ENCODE results near the gene HTR6.

HTR6 gene

DNA sequence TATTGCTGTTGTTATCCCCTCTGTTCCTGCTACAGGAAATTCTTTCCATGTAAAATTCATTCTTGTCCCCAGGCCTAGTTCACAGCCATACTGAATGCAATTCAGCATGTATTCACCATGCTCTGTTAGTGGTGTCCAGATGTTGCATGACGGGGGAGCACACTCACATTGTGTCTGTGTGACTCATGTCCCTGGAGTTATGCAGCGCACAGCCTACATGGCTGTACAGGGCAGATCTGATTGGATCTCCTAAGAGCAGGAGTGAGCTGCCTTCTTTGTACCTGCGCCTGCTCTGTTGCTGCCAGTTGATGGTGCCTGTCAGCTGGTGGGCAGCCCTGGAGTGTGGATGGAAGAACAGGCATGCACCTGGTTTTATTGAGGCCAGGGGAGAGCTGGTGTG, 17.6 kb downstream of the HTR6 start:
- Histone ChIP-seq H3K27me3 (ENCODE audit: control insufficient read depth, insufficient read depth, low read length) (no peaks in the 10 kb centered on the region), H3K79me2 (no peaks in the 10 kb centered on the region), H3K36me3 (ENCODE audit: control insufficient read depth, insufficient read depth, low read length) (no peaks in the 10 kb centered on the region), H3K9me3 (ENCODE audit: control insufficient read depth, low read length) (no peaks in the 10 kb centered on the region), H3K9ac (no peak overlapping the region), H2AFZ (no peak overlapping the region), H3K4me2 (ENCODE audit: low read length) (no peak overlapping the region), H3K4me1 (no peaks in the 10 kb centered on the region), H3K4me3 (ENCODE audit: low read depth, low read length) (no peak overlapping the region), H3K27ac (no peak overlapping the region)
- TF ChIP-seq, protein P1, sequence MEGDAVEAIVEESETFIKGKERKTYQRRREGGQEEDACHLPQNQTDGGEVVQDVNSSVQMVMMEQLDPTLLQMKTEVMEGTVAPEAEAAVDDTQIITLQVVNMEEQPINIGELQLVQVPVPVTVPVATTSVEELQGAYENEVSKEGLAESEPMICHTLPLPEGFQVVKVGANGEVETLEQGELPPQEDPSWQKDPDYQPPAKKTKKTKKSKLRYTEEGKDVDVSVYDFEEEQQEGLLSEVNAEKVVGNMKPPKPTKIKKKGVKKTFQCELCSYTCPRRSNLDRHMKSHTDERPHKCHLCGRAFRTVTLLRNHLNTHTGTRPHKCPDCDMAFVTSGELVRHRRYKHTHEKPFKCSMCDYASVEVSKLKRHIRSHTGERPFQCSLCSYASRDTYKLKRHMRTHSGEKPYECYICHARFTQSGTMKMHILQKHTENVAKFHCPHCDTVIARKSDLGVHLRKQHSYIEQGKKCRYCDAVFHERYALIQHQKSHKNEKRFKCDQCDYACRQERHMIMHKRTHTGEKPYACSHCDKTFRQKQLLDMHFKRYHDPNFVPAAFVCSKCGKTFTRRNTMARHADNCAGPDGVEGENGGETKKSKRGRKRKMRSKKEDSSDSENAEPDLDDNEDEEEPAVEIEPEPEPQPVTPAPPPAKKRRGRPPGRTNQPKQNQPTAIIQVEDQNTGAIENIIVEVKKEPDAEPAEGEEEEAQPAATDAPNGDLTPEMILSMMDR (IDR thresholded peaks at IDR 0.05): no peak

DNA sequence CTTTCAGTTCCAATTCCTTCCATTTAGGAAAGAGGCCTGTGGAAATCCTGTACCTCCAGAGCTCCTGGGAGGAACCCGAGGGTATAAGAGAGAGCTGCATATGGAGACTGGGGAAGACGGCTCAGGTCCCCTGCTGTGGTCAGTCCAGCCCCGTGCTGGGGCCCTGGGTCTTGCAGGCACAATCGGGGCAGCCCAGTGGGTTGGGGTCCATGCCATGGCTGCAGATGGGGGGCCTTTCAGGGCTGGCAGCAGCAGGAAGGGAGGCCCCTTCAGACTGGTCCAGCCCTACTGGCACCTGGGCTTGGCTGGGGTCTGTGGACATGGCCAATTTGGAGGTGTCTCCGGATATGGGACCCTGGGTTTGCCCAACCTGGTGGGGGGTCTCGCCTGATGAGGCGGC, 18.2 kb downstream of the HTR6 start:
- H3K4me2 ChIP-seq (ENCODE audit: low read length): no peak overlapping the region
- peaks cover 3% of the 10 kb centered on the region for H3K36me3 ChIP-seq (ENCODE audit: control insufficient read depth, insufficient read depth, low read length)
- no peaks in the 10 kb centered on the region for H3K27me3 ChIP-seq (ENCODE audit: control insufficient read depth, insufficient read depth, low read length)
- no peak overlapping the region for H3K9ac ChIP-seq
- TF ChIP-seq, protein P1 (IDR thresholded peaks at IDR 0.05): no peak
- no peak overlapping the region for H3K27ac ChIP-seq
- H3K79me2 ChIP-seq: no peaks in the 10 kb centered on the region
- H2AFZ ChIP-seq: no peak overlapping the region
- H3K4me3 ChIP-seq (ENCODE audit: low read depth, low read length): no peak overlapping the region
- H3K4me1 ChIP-seq: no peaks in the 10 kb centered on the region
- H3K9me3 ChIP-seq (ENCODE audit: control insufficient read depth, low read length): no peaks in the 10 kb centered on the region

DNA sequence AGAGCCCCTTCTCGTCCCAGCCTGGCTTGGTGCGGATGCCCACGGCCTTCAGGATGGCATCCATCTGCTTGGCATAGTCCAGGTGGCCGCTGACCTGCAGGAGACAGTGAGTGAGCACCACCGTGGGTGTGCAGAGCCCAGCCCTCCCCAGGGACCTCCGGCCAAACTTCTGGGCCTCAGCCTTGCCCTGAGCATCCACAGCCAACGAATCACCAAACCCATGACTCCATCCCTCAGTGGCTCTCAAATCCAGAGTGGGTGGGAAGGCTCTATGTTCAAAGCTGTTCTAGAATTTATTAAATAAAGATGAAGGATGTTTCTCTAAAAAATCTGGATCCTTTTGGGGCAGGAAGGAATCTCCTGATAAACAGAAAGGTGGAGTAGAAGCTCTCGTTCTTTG, 18.7 kb downstream of the HTR6 start:
- no peak overlapping the region for H3K27ac ChIP-seq
- no peaks in the 10 kb centered on the region for H3K27me3 ChIP-seq (ENCODE audit: control insufficient read depth, insufficient read depth, low read length)
- H3K4me2 ChIP-seq (ENCODE audit: low read length): no peak overlapping the region
- no peak overlapping the region for H3K4me3 ChIP-seq (ENCODE audit: low read depth, low read length)
- no peaks in the 10 kb centered on the region for H3K9me3 ChIP-seq (ENCODE audit: control insufficient read depth, low read length)
- no peak overlapping the region for H3K9ac ChIP-seq
- no peaks in the 10 kb centered on the region for H3K4me1 ChIP-seq
- H3K79me2 ChIP-seq: no peaks in the 10 kb centered on the region
- H2AFZ ChIP-seq: no peak overlapping the region
- H3K36me3 ChIP-seq (ENCODE audit: control insufficient read depth, insufficient read depth, low read length): peaks cover 3% of the 10 kb centered on the region
- TF ChIP-seq, protein P1 (IDR thresholded peaks at IDR 0.05): no peak

DNA sequence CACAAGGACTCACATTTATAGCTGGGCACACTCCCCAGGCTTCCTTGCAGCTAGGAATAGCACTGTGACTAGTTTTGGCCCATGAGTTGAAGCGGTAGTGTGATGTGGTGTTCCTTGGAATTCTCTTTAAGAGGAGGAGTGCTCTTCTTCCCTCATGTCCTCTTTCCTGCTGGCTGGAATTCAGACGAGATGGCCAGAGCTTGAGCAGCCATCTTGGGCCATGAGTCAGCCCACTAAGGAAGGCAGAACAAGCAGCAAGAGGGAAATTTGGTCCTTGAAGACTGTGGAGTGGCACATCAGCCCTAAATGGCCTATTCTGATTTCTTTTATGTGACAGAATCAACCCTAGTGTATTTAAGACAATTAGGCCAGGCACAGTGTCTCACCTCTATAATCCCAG, 20.0 kb downstream of the HTR6 start:
- Histone ChIP-seq H3K36me3 (ENCODE audit: control insufficient read depth, insufficient read depth, low read length) (peaks cover 3% of the 10 kb centered on the region), H3K27me3 (ENCODE audit: control insufficient read depth, insufficient read depth, low read length) (no peaks in the 10 kb centered on the region), H3K27ac (no peak overlapping the region), H3K9me3 (ENCODE audit: control insufficient read depth, low read length) (no peaks in the 10 kb centered on the region), H3K4me2 (ENCODE audit: low read length) (no peak overlapping the region), H3K9ac (no peak overlapping the region), H3K4me1 (no peaks in the 10 kb centered on the region), H2AFZ (no peak overlapping the region), H3K79me2 (no peaks in the 10 kb centered on the region), H3K4me3 (ENCODE audit: low read depth, low read length) (no peak overlapping the region)
- TF ChIP-seq, protein P1 (IDR thresholded peaks at IDR 0.05): no peak

DNA sequence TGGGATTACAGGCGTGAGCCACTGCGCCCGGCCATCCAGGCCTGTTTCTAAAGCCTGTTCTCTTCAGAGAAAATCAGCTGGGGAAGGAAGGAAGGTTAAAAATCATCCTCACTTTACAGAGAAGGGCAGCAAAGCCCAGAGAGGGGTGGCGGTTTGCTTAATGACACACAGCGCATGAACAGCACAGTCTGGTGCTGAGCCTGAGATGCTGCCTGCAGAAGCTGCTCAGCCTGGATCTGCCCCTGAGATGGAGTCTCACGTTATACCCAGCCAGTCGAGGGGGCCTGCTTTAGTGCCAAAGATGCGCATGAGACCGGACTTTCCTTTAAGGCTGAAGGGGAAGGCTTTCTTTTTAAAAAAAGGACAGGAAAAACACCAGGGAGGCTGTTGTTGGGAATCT, 21.3 kb downstream of the HTR6 start:
- TF ChIP-seq, protein P1 (IDR thresholded peaks at IDR 0.05): no peak
- no peak overlapping the region for H2AFZ ChIP-seq
- no peaks in the 10 kb centered on the region for H3K79me2 ChIP-seq
- no peak overlapping the region for H3K4me3 ChIP-seq (ENCODE audit: low read depth, low read length)
- no peaks in the 10 kb centered on the region for H3K9me3 ChIP-seq (ENCODE audit: control insufficient read depth, low read length)
- peaks cover 3% of the 10 kb centered on the region for H3K36me3 ChIP-seq (ENCODE audit: control insufficient read depth, insufficient read depth, low read length)
- no peaks in the 10 kb centered on the region for H3K27me3 ChIP-seq (ENCODE audit: control insufficient read depth, insufficient read depth, low read length)
- no peak overlapping the region for H3K9ac ChIP-seq
- H3K27ac ChIP-seq: no peak overlapping the region
- no peaks in the 10 kb centered on the region for H3K4me1 ChIP-seq
- no peak overlapping the region for H3K4me2 ChIP-seq (ENCODE audit: low read length)

Measured in parathyroid adenoma (tissue), 2 donors.